HEK293 (cell line): ENCODE data around the gene GJC2.

Experiments
- CTCF ChIP-seq: fragments of 450-650 bp; formaldehyde crosslinking; IDR thresholded peaks from 2 replicates; pipeline ENCODE4 v1.5.1; 2016; ENCODE audit warnings: missing biosample characterization, missing genetic modification characterization
- ZNF776 ChIP-seq: fragments of 450-650 bp; formaldehyde crosslinking; IDR thresholded peaks from 2 replicates; pipeline ENCODE4 v1.5.0; 2017; ENCODE audit warnings: missing biosample characterization, missing genetic modification characterization, borderline replicate concordance

GRCh38 chr1:228155596-228156514 is 6.1 kb downstream of the GJC2 start:
- TF ChIP-seq CTCF (tag by site-specific recombination) (no peak), ZNF776 (no peak)
